GM23338 (cell line): ENCODE data around the gene COTL1.

Experiments used
- CREB1 ChIP-seq: fragments of 250-450 bp; sonication (Bioruptor Pico); IDR thresholded peaks from 2 replicates; pipeline ENCODE4 v1.5.0; 2020; ENCODE audit warnings: low read depth, mild to moderate bottlenecking, moderate library complexity
- CTCF ChIP-seq, 2 experiments: fragments of 200-600 bp in 1 of 2; sonication (generic) in 1 of 2; conservative IDR thresholded peaks; 2 replicates each; pipeline versions ENCODE4 v1.5.1 to v1.6.1; 2016 to 2017; ENCODE audit warnings: antibody characterized with exemption in 2 of 2, low read depth in 2 of 2, mild to moderate bottlenecking in 2 of 2, moderate library complexity in 1 of 2
- EZH2 ChIP-seq: fragments of 200-600 bp; sonication (generic); IDR thresholded peaks from one replicate; pipeline ENCODE4 v1.8.0; 2017; ENCODE audit warnings: antibody characterized with exemption, mild to moderate bottlenecking, low read depth; ENCODE audit not compliant: unreplicated experiment
- EZH2phosphoT487 ChIP-seq: fragments of 200-600 bp; sonication (generic); IDR thresholded peaks from one replicate; pipeline ENCODE4 v1.8.1; 2018; ENCODE audit warnings: antibody characterized with exemption; ENCODE audit not compliant: unreplicated experiment
- JUNB ChIP-seq: IDR thresholded peaks from one replicate; pipeline ENCODE4 v1.6.1; 2016; ENCODE audit warnings: antibody characterized with exemption; ENCODE audit not compliant: unreplicated experiment
- POLR2AphosphoS5 ChIP-seq: IDR thresholded peaks from 2 replicates; pipeline ENCODE4 v1.6.1; 2016; ENCODE audit warnings: antibody characterized with exemption, low read depth
- REST ChIP-seq: IDR thresholded peaks from one replicate; pipeline ENCODE4 v1.6.1; 2018; ENCODE audit warnings: antibody characterized with exemption; ENCODE audit not compliant: unreplicated experiment
- STAT1 ChIP-seq: IDR thresholded peaks from one replicate; pipeline ENCODE4 v1.6.1; 2016; ENCODE audit warnings: antibody characterized with exemption; ENCODE audit not compliant: unreplicated experiment
- ZNF114 ChIP-seq: fragments of 250-450 bp; sonication (Bioruptor Pico); IDR thresholded peaks from 2 replicates; pipeline ENCODE4 v1.5.0; 2020; ENCODE audit warnings: mild to moderate bottlenecking, moderate library complexity
- ZNF331 ChIP-seq: fragments of 250-450 bp; sonication (Bioruptor Pico); IDR thresholded peaks from 2 replicates; pipeline ENCODE4 v1.5.0; 2020; ENCODE audit warnings: low read depth, mild to moderate bottlenecking, moderate library complexity
- TF ChIP-seq, protein P1 (sequence below): IDR thresholded peaks from 2 replicates; pipeline ENCODE4 v1.6.1; 2016; ENCODE audit warnings: antibody characterized with exemption

DNA sequence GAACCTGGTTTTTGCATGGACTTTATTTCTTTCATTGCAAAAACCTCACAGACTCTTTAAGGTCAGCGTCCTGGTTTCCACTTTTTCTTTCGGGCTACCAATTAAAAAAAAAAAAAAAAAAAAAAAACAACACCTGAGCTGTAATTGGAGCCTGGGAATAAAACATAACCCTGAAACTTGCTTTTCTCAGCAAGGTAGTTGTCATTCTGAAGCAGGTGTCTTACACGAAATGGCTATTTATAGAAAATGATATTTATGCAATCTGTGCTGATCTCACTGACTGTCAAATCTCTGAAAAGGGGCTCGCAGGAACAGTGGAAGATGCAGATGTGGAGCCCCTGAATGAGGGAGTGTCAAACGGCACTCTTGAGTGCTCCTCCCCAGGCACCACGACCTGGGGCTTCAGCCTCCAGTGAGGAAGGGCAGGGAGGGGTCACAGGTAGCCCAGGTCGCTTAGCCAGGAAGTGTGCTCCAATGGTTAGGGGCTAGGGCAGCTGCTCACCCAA lies 10.4 kb upstream of the COTL1 start:
- TF ChIP-seq CTCF (conservative IDR thresholded peaks at IDR 0.05; ENCODE audit: low read depth in 2 of 2) = no peak
- no peak for TF ChIP-seq POLR2AphosphoS5
- TF ChIP-seq EZH2 = no peak
- no peak for TF ChIP-seq EZH2phosphoT487
- no peak for TF ChIP-seq REST
- no peak for TF ChIP-seq CREB1
- no peak for TF ChIP-seq ZNF331
- no peak for TF ChIP-seq JUNB
- TF ChIP-seq STAT1 = no peak
- TF ChIP-seq, protein P1, sequence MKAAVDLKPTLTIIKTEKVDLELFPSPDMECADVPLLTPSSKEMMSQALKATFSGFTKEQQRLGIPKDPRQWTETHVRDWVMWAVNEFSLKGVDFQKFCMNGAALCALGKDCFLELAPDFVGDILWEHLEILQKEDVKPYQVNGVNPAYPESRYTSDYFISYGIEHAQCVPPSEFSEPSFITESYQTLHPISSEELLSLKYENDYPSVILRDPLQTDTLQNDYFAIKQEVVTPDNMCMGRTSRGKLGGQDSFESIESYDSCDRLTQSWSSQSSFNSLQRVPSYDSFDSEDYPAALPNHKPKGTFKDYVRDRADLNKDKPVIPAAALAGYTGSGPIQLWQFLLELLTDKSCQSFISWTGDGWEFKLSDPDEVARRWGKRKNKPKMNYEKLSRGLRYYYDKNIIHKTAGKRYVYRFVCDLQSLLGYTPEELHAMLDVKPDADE = no peak
- no peak for TF ChIP-seq ZNF114 (CRISPR knock-in tag)
